ENCODE results near the gene KCNJ6. TPM values are rescaled to one million over a fixed set of nuclear protein-coding genes. Genes with fewer than 3 reads are reported as not detected.

Gene KCNJ6
- total RNA-seq, 1 experiment from 2014 or later = not detected

- Histone ChIP-seq H3K4me1 (ENCODE audit: control insufficient read depth, insufficient read depth, low read length) (peaks cover 12% of the 10 kb centered on the region), H3K9me3 (ENCODE audit: control insufficient read depth, insufficient read depth, low read depth, low read length) (no peaks in the 10 kb centered on the region), H3K27me3 (ENCODE audit: control insufficient read depth, insufficient read depth, low read length) (no peaks in the 10 kb centered on the region), H3K27ac (ENCODE audit: low read length) (no peak overlapping the region), H3K4me3 (ENCODE audit: low read depth in 2 of 2, low read length in 2 of 2) (no peak overlapping the region), H3K36me3 (ENCODE audit: control insufficient read depth, insufficient read depth, low read length) (no peaks in the 10 kb centered on the region)
- ChIA-PET POLR2A (no interaction called here), CTCF (no interaction called here)
- intact Hi-C loops (cut with micrococcal nuclease; ENCODE audit: unreplicated experiment) = no loop called here
- TF ChIP-seq TCF7L2 (IDR thresholded peaks at IDR 0.05; ENCODE audit: low read depth, low read length) = no peak
- TF ChIP-seq POLR2AphosphoS5 (IDR thresholded peaks at IDR 0.05; ENCODE audit: low read depth, low read length) = no peak
- TF ChIP-seq SIN3A (IDR thresholded peaks at IDR 0.05; ENCODE audit: borderline replicate concordance, insufficient read depth, low read depth, low read length) = no peak
- TF ChIP-seq REST (IDR thresholded peaks at IDR 0.05; ENCODE audit: insufficient read depth in 1 of 2, low read depth in 2 of 2, low read length in 1 of 2) = no peak
- TF ChIP-seq, protein P1, sequence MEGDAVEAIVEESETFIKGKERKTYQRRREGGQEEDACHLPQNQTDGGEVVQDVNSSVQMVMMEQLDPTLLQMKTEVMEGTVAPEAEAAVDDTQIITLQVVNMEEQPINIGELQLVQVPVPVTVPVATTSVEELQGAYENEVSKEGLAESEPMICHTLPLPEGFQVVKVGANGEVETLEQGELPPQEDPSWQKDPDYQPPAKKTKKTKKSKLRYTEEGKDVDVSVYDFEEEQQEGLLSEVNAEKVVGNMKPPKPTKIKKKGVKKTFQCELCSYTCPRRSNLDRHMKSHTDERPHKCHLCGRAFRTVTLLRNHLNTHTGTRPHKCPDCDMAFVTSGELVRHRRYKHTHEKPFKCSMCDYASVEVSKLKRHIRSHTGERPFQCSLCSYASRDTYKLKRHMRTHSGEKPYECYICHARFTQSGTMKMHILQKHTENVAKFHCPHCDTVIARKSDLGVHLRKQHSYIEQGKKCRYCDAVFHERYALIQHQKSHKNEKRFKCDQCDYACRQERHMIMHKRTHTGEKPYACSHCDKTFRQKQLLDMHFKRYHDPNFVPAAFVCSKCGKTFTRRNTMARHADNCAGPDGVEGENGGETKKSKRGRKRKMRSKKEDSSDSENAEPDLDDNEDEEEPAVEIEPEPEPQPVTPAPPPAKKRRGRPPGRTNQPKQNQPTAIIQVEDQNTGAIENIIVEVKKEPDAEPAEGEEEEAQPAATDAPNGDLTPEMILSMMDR (IDR thresholded peaks at IDR 0.05) = no peak
- DNase-seq (ENCODE audit: low read depth, low spot score) = no peak
- in situ Hi-C loops (cut with HindIII; ENCODE audit: low pct_unique_long_range_greater_than_20kb, low sequenced_read_pairs) = no loop called here
- no TSS peak for BruUV-seq (replicated peaks)
- no peak for ATAC-seq
Observed at GRCh38 chr21:37639756-37640155, 276.5 kb downstream of the KCNJ6 start.

DNA sequence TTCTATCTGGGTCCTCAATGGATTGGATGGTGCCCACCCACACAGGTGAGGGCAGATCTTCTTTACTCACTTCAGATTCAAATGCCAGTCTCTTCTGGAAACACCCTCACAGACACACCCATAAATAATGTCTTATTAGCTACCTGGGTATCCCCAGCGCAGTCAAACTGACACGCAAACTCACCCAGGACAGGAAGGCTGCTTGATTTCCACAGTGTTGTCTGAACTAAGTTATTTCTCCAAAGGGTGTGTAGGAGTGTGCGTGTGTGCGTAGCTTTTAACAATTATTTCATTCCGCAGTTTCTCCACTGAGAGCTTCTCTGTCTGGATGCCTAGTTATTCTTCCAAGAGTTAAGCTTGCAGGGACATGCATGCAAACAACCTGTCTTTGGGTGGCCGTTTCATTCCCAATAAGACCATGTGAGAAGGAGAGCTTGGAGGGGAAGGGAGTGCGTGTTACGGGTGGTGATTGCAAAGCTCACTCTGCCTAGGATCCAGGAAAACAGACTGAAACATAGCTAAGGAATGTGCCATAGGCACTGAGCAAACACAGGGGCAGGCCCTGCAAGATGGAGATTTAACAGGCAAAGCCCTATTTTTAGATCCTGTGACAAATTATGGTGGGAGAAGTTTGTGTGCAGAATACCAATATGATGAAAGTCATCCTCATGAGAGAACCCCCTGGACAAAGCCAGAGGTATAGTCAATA lies 280.0 kb downstream of the KCNJ6 start:
- in situ Hi-C loops (cut with HindIII; ENCODE audit: low pct_unique_long_range_greater_than_20kb, low sequenced_read_pairs) = no loop called here
- peak; percentile 97 for ATAC-seq
- Histone ChIP-seq H3K4me3 (ENCODE audit: low read depth in 2 of 2, low read length in 2 of 2) (peak overlapping the region in 1 of 2 experiments; percentile 9; a peak in 1 of 4 replicates), H3K36me3 (ENCODE audit: control insufficient read depth, insufficient read depth, low read length) (no peaks in the 10 kb centered on the region), H3K9me3 (ENCODE audit: control insufficient read depth, insufficient read depth, low read depth, low read length) (peaks cover 2% of the 10 kb centered on the region; the same call in 1 of the 2 replicates), H3K27me3 (ENCODE audit: control insufficient read depth, insufficient read depth, low read length) (no peaks in the 10 kb centered on the region), H3K27ac (ENCODE audit: low read length) (peak overlapping the region; percentile 49), H3K4me1 (ENCODE audit: control insufficient read depth, insufficient read depth, low read length) (peaks cover 13% of the 10 kb centered on the region)
- ChIA-PET CTCF (no interaction called here), POLR2A (no interaction called here)
- TF ChIP-seq SIN3A (IDR thresholded peaks at IDR 0.05; ENCODE audit: borderline replicate concordance, insufficient read depth, low read depth, low read length) (no peak), REST (IDR thresholded peaks at IDR 0.05; ENCODE audit: insufficient read depth in 1 of 2, low read depth in 2 of 2, low read length in 1 of 2) (no peak), POLR2AphosphoS5 (IDR thresholded peaks at IDR 0.05; ENCODE audit: low read depth, low read length) (no peak), TCF7L2 (IDR thresholded peaks at IDR 0.05; ENCODE audit: low read depth, low read length) (no peak)
- TF ChIP-seq, protein P1 (IDR thresholded peaks at IDR 0.05) = no peak
- peak; percentile 50 for DNase-seq (ENCODE audit: low read depth, low spot score)
- intact Hi-C loops (cut with micrococcal nuclease; ENCODE audit: unreplicated experiment) = no loop called here
- BruUV-seq (replicated peaks) = no TSS peak
